GM21360 (cell line): ENCODE measurements around the gene C2CD5.
"Not testable (repeated sequence)": the region's sequence is repeated elsewhere in the genome, so short reads cannot be mapped to it uniquely, and the experiment has no call there.

Source experiments
- ATAC-seq: cut with Tn5 transposase; IDR thresholded peaks from one replicate; pipeline ENCODE4 v1.9.1; 2021; ENCODE audit warnings: mild to moderate bottlenecking, moderate library complexity; ENCODE audit not compliant: unreplicated experiment

The C2CD5 gene

DNA sequence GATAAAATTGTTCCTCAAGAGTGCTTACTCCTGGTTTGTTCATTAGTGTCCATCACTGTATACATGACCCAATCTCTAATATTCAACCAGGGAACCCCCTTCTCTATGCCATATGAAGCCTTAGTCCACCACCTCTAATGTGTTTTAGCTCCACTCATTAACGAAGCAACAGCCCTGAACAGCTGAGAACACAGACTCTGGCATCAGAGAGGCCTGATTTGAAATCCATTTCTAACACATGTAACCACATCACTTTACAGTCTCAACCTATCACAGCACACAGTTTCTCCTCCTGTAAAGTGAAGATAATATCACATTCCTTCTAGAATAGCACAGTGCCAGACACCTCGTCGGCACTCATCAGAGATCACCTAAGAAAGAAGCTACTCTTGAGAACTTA lies 64.3 kb downstream of the C2CD5 start:
- no peak for ATAC-seq

DNA sequence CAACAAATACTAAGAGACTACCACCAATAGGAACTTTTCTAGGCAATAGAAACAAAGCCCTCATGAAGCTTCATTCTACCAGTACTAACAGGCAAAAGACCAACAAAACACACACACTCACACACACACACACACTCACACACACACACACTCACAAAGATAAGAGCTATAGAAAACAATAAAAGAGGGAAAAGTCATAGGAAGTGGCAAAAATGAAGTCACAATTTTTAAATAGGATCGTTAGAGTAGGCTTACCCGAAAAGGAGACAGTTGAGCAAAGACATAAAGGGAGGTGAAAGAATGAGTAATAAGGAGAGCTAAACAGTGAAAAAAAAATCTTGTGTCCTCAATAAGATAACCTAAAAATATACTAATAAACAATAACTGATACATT lies 66.5 kb downstream of the C2CD5 start:
- peak; percentile 61 for ATAC-seq

DNA sequence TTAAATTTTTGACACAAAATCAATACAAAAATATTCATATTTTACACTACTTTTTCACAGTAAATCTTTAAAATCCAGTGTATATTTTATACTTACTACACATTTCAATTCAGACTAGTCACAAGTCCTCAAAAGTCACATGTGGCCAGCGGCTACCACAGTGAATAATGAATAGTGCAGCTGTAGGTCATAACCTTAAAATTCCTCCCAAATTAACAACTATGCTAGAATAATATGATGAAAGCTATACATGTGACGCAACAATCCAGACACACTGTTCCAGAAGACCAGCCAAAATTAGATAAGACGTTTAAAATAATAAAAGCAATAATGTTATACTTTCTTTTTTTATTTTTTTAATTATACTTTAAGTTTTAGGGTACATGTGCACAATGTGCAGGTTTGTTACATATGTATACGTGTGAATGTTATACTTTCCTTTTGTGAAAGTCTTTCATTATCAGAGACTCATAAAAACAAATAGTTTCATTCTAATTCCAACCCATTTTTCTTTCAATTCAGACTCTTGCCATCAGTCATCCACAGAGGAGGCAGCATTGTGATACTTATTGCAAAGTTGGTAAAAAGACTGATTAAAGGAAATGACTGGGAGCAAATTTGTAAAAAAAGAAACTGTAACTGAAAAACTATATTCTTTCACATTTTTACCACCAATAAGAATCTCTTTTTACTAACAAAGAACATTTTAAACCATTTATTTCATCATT lies 67.0 kb downstream of the C2CD5 start:
- no peak for ATAC-seq

DNA sequence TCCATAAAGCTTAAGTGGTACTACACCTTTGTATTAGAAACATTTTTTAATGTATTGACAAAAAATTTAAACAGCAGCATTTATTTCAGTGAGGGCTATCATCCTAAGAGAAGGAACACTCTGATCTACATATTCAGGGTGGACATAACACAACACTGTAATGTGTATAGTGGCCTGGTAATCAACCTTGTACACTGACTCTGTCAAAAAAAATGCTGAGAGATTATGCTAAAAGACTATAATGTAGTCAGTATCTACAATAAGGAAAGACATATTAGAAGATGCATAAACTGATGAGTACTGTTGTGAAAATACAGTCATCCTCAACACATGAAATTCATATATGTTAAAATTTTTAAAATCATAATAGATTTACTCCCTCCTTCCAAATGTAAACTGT lies 68.2 kb downstream of the C2CD5 start:
- ATAC-seq: no peak

DNA sequence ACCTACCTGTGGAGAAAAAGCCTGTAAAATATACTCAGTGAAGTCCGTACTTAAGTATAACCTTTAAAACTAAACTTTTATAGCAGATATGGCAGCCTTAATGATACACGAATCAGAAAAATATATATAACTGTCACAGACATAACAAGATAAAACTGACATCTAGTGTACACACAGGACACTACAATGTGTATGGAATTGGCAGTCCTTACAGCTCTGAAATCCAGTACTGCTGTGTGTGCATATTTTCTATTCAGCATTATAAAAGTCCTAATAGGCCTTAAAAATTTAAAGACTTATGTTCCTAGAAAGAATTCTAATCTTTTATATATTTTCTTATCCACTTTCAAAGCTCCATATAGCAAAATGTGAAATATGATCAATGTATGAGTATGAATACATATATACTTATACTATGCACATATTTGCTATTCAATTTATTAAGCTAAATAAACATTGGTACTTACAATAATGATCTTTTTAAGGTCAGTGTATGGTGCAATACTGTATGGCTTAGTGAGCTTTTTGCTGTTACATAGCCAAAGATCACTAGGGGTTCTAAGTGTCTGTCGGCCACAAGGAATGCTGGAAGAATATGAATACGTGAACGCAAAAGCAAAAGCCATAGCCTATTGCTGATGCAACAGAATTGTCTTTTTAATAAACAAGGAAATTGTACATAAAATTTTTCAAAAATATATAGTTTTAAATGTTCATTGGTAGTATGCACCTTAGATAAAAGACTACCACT lies 69.2 kb downstream of the C2CD5 start:
- ATAC-seq: no peak

DNA sequence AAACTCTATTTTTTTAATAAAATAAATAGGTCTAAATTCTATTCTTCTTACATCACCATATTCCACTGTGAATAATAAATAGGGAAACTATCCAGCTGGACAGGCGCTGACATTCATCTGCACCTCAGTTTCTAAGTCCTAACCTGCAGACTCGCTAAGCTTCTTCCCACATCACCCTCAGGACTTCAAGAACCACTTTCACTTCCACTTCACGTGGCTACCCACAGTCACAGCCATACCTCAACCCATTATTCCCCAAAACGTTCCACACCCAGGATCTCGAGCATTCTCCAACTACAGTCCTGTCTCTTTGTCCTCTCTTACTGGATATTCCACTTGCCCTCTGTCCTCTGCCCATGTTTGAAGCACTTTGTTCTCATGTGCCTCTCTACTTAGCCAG lies 71.1 kb downstream of the C2CD5 start:
- ATAC-seq: peak; percentile 63

DNA sequence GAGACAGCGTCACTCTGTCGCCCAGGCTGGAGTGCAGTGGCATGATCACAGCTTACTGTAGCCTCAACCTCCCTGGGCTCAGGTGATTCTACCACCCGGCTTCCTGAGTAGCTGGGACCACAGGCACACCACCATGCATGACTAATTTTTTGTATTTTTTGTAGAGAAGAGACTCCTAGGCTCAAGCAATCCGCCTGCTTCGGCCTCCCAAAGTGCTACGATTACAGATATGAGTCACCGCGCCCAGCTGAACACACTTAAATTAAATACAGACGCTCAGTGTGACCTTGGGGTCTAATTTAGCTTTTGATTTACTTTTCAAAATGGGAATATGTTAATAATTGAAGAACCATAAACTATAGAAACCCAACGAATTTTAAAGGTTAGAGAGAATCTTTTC lies 77.2 kb downstream of the C2CD5 start:
- ATAC-seq: no peak

DNA sequence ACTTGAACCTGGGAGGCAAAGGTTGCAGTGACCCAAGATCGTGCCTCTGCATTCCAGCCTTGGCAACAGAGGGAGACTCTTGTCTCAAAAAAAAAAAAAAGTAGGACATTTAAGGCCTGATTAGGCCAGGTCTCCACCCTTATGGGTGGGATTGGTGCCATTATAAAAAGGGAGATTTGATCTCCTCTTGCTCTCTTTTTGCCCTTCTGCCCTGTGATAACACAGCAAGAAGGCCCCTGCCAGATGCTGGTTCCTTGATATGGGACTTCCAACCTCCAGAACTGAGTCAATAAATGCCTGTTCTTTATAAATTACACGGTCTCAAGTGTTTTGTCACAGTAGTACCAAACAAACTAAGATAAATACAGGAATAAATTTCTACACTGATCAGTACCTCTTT lies 81.0 kb downstream of the C2CD5 start:
- ATAC-seq: no peak

DNA sequence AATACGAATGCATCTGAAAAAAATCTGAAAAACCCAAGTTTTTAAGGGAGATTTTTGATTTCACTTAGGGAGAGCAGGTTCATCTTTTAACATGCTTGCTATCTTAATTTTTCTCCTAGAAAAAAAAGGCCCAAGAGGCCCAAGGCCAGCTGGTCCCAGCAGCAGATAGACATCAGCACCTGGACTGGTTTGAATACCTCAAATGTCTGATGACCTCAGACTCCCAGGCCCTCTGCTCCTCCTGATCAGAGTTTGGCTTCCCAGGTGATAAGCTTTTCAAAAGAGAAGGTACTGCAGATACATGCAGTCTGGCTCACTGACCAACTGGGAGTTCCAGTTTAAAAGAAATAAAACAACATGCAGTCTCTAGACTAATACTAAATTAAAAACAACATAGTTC lies 82.6 kb downstream of the C2CD5 start:
- no peak for ATAC-seq

DNA sequence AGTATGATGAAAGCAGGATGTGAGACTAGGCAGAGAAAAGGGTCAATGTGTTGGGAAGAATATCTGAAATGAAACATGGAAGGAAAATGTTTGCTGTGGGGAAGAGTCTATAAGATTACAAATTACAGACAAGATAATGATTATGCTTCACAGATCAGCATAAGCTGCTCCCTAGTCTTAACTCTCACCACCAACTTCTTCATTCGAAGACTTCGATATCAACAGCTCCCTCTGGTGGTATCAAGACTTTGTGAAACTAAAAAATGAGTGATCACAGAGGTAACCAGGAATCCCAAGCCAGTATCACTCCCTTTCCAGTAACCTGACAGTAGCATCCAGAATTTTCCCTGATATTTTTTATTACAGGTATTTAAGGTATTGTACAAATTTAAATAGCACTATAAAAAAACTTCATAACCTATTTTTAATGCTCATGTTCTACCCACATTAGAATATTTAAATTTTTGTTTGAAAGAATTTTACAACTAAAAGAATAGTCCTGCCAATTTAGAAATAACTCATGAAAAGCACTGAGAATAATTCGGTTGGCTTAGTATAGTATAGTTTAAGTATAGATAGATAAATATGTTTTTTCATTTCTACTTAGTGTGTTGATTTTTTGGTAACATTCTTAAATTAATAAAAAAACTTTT lies 84.4 kb downstream of the C2CD5 start:
- ATAC-seq: peak; percentile 67

DNA sequence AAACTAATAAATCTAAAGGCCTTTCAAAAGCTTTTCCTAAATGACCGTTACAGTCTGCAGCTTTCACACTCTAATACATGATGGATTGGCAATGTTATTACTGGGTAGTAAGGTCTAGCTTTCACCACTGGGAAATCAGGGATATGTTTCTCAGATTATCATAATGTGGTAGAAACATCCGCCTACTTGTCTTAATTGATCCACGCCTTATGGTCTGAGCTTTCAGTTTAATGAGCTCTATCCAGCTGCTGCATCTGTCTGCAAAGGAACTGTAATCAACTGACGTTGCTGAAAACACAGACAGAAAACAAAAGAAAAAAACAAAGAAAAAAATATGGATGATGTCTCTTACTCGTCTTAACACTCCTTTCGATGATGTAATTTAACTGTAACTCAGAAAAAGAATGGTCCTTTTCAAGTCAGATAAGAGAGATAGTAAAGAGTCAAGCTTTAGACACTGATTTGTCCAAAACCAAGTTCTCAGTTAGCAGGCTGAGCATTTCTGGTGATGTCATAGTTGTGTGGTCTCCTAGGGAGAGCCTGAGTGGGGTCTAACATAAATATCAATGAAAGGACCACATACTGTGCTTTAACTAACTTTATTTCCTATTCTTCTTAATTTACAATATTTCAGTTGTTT lies 85.9 kb downstream of the C2CD5 start:
- ATAC-seq: no peak

DNA sequence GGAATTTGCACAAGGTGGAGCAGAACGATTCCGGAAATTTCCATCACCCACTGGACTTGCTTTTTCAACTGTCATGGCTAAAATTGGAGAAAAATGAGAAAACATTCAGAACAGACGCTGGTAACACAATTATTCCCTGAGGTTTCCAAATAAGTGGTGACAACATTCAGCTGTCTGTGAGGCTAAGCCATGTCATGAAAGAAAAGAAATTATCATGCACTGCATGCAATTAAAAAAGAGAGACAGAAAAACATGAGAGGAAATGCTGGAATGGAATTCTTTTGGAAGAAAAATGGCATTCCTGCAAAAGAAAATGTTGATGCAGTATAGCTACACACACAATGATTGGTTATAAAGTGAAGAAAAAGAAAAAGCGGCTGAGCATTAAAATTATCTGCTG lies 87.3 kb downstream of the C2CD5 start:
- no peak for ATAC-seq

DNA sequence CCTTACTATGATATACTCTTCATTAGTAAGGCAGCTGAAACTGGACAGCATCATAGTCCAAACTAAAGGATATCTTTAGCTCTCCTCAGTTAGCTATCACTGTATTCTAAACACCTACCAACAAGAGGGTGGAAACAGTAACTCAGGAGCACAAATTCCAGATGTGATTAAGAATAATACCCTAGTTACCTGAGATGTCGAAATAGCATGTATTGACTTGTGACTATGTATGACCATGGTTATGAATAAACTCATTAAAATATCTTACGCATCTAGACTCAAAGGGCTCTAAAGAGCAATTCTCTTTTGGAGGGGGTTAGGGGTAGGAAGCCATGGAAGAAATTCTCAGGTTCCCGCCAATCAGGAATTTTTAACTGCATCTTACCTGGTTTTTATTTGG lies 90.8 kb downstream of the C2CD5 start:
- ATAC-seq: no peak

DNA sequence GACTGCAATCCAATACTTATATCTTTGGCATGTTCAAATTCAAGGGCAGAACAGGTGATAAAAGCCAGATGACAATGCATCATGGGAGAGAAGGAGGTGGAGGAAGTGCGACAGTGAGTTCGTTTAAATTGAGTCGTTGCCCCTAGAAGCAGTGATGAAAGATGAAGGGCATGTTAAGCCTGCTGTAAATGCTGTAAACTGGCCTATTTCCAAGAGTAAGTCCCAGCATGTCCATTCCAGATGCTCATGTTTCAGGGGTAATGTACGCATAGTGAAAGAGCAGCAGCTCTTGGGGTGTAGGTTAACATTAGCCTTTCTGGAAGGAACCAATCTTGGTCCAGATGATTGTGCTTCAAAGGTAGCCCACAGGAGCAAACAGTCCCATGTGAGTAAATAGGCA lies 97.1 kb downstream of the C2CD5 start:
- ATAC-seq: no peak

DNA sequence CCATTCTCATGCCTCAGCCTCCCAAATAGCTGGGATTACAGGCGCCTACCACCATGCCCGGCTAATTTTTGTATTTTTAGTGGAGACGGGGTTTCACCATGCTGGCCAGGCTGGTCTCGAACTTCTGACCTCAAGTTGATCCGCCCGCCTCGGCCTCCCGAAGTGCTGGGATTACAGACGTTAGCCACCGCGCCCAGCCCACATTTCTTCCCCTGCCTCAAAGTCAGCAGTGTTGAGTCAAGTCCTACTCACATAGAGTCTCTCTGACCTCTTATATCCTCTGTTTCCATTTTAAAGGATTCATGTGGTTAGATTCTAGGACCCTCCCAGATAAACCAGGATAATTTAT lies 100.1 kb downstream of the C2CD5 start:
- ATAC-seq: not testable (repeated sequence)

DNA sequence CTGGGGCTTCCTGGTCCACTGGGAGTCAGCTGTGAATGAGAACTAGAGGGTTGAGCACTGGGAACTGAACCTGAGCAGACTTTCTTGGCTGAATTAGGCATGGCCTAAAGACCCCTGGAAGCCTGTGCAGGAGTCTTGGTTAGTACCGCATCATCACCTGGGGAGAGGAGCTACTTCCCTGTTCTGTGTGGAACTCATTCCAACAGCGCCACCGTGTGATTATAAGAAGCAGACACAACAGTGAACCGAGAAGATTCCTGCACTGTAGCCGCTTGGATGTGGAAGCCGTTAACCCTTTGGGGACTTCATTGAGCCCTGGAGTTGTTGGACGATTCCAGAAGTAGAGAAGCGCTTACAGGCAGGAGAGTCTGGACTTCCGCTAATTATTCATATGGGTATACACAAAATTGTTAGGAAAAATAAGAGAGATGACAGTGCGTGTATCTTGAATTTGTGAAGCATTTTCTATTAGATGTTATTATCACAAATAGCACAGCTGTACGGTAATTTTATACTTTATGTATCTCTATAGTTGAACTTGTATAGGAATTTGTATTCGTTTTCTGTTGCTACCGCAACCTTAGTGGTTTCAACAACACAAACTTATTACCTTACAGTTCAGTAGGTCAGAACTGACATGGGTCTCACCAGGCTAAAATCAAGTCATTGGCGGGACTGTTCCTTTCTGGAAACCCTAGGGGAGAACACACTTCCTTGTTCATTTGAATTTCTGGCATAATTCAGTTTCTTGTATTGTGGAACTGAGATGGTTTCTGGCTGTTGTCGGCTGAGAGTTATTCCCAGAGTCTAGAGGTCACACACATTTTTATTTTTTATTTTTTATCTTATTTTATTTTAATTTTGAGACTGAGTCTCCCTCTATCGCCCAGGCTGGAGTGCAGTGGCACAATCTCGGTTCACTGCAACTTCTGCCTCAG lies 100.7 kb downstream of the C2CD5 start:
- peak; percentile 99 for ATAC-seq

DNA sequence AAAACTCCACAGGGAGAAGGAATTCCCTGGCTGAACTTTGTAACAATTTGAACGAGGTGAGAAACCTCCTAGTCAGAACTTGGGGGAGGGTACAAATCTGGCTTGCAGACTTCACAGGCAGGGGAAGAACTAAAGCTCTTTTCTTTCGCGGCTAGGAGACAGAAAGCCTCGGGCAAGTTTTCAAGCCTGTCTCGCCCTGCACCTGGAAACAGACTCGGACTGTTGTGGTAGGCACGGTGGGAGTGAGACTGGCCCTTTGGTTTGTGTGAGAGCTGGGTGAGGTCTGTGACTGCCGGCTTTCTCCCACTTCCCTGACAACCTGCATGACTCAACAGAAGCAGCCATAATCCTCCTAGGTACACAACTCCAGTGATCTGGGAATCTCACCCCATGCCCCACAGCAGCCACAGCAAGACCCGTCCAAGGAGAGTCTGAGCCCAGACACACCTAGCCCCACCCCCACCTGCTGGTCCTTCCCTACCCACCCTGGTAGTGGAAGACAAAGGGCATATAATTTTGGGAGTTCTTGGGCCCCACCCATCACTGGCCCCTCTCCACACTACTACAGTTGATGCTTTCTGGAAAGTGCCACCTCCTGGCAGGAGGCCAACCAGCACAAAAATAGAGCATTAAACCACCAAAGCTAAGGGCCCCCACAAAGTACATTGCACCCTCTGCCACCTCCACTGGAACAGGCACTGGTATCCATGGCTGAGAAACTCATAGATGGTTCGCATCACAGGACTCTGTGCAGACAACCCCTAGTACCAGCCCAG lies 107.1 kb downstream of the C2CD5 start:
- no peak for ATAC-seq

DNA sequence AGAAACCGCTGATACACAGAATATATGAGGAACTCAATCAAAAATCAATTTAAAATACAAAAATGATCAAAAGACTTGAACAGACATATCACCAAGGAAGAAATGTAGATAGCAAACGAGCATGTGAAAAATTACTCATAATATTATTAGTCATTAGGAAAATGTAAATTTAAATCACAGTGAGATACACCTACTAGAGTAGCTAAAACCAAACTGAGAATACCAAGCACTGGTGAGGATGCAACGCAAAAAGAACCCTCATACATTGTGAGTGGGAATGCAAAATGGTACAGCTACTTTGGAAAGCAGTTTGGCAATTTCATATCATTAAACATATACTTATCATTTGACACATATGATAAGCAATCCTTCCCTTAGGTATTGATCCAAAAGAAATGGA lies 108.8 kb downstream of the C2CD5 start:
- no peak for ATAC-seq

DNA sequence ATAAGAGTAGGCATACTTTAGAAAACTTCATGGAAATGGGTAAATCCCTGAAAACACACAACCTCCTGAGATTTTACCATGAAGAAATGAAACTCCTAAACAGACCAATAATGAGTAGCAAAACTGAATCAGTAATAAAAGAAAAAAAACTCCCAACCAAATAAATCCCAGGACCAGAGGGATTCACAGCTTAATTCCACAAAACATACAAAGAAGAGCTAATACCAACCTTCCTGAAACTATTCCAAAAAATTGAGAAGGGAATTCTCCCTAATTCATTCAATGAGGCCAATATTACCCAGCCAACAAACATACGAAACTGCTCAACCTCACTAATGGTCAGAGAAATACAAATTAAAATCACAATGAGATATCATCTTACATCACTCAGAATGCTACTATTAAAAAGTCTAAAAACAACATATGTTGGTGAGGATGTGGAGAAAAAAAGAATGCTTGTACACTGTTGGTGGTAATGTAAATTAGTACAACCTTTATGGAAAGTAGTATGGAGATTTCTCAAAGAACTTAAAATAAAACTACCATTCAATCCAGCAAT lies 112.6 kb downstream of the C2CD5 start:
- ATAC-seq: no peak

DNA sequence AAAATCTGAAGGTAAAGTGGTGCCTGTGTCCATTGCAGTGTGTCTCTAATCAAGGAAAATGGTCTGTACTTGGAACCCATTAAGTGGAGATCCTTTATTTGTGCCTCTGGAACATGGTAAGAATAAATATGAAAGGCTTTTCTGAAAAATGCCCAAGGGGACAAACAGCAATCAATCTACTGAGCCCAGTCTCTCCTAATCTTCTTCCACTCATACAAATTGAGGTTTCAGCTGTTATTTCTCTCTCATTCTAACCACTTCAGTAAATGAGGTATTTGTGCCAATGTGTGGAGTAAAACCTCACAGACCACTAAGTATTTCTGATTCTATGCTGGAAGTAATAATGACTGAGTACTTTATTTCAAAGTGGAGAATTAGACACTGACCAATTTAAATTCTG lies 127.5 kb downstream of the C2CD5 start:
- ATAC-seq: no peak
